Stimulated activated CD4-positive, alpha-beta T cell treated with anti-CD3 and anti-CD28 coated beads, Interleukin-12 subunit alpha, Interleukin-12 subunit beta, amount 100 ng/mL, for 48 hours (primary cell): ENCODE measurements around the gene ACVRL1.

Source experiments
- DNase-seq, 3 donors: peaks; one replicate each; pipeline ENCODE4 v3.0.0-alpha.2; 2020; ENCODE audit warnings: low read depth in 2 of 3, low spot score in 1 of 3

Gene ACVRL1

GRCh38 chr12:51961834-51962233 lies 54.5 kb downstream of the ACVRL1 start:
- no peak for DNase-seq

GRCh38 chr12:51962737-51963136 lies 55.4 kb downstream of the ACVRL1 start:
- DNase-seq, result no peak

- no peak for DNase-seq
These were observed 56.2 kb downstream of the ACVRL1 start for GRCh38 chr12:51963477-51963876.

GRCh38 chr12:51969643-51970042 lies 62.3 kb downstream of the ACVRL1 start:
- no peak for DNase-seq

- DNase-seq, result peak; percentile 35 to 59 (median 37)
These were observed 63.8 kb downstream of the ACVRL1 start for GRCh38 chr12:51970904-51971646.

GRCh38 chr12:51971679-51972421 lies 64.5 kb downstream of the ACVRL1 start:
- no peak for DNase-seq

- DNase-seq, result no peak
These were observed 65.1 kb downstream of the ACVRL1 start for GRCh38 chr12:51972422-51972812.

GRCh38 chr12:51972849-51973273 lies 65.6 kb downstream of the ACVRL1 start:
- peak; percentile 47 to 53 (median 49) for DNase-seq
